GM21717 (cell line): ENCODE measurements around the gene PPP2R2C.

Source experiments
- ATAC-seq: cut with Tn5 transposase; IDR thresholded peaks from one replicate; pipeline ENCODE4 v1.9.1; 2021; ENCODE audit warnings: mild to moderate bottlenecking, moderate library complexity; ENCODE audit not compliant: unreplicated experiment

PPP2R2C gene

DNA sequence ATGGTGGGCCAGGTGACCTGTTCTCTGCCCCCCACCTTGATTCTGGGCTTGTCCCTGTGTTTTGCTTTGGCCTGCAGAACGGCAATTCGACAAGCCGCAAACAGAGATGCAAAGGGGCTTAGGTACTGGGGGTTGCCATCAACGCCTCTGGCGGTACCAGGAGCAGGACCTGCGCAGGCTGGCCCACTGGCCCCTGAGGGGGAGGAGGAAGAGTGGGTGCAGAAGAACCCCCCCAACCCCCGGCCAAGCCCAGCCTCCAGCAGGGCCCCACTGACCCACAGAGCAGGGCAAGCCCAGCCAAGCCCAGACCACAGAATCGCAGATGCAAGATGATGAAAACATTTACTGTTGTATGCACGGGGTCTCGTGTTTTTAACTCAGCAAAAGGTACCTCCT lies 89.4 kb downstream of the PPP2R2C start:
- ATAC-seq = no peak

DNA sequence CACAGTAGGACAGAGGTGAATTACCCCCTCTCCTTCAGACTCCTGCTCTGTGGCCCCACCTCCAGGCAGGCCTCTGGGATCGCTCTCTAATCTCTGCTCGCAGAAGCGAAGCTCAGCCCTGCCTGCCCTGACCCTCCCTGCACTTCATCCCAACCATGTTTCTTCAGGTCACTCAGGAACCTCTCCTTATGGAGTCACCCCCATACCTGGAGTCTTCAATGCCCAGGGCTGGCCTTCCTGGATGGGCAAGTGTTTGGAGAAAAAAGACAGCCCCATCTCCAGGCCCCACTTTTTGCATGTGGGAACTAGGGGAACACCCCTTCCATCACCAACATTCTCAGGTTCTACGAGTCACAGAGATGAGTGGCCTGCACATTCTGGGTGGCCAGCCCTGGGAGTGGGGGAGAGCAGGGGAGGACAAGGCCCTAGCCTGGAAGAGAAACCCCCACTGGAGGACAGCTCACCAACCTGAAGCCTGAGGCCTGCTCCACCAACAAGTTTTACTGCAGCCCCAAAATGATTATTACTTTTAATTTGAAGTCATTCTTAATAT lies 90.8 kb downstream of the PPP2R2C start:
- ATAC-seq = no peak

DNA sequence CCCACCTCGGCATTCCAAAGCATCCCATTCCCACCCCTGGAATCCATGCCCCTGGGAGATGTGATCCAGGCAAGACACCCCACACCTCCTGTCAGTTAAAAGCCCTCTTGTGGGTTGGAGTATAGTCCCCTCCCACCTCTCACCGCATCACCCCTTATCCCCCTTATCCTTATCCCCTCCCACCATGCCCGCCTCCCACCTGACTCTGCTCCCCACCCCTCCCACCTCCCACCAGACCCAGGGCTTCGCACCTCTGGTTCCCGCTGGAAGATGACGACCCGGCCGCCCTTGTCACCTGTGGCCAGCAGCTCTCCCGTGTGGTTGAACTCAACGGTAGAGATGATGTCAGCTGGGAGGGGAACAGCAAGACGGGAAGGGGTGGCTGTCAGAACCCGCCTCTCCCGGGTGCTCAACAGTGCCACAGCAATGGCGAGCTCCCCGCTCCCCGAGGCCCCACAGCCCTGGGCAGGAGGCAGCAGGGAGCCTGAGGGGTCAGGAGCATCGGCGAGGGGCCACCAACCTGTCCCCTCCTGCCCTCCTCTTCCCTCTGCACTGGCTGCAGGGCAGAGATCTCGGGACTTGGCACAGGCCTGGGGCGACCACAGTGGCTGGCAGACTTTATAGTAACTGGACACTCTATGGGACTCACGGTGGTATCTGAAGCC lies 91.5 kb downstream of the PPP2R2C start:
- no peak for ATAC-seq

DNA sequence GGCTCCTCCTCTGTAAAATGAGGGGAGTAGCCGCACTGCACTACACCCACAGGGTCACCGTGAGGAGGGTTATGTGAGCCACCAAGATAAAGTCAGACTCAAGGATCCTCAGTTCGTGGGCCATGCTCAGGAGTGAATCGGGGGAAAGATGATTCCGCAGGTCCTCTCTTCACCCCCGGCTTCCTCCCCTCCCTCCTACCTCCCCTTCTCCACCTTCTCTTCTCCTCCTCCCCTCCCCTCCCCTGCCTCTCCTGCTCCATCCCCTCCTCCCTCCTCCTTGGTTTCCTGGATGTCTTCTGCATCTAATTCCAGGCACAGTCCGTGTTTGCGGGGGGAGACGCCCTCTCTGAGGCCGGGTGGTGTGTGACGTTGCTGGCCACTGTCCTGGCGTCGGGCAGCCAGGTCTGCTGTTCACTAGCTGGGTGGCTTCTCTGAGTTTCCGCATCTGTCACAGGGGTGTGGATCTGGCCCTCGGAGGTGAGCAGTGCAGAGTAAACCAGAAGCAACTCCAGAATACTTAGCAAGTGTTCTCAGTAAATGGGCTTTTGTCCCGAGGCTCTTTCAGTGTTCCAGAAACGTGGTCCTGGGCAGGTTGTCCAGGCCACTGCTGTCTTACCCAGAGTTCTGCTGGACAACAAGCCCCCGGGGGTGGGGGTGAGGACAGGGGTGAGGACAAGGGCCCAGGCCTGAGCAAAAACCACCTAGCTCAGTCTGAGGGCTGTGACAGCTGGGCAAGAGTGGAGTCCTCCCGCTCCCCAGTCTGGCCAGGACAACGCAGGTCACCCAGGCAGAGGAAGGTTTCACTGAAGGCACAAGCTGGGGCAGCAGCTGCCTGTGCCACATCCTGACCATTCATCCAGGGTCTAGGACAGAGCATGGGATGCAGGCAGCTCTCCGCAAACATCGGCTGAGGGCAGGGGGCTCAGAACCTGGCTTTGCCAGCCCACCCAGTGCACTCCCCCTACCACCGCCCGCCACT lies 92.4 kb downstream of the PPP2R2C start:
- ATAC-seq = no peak

DNA sequence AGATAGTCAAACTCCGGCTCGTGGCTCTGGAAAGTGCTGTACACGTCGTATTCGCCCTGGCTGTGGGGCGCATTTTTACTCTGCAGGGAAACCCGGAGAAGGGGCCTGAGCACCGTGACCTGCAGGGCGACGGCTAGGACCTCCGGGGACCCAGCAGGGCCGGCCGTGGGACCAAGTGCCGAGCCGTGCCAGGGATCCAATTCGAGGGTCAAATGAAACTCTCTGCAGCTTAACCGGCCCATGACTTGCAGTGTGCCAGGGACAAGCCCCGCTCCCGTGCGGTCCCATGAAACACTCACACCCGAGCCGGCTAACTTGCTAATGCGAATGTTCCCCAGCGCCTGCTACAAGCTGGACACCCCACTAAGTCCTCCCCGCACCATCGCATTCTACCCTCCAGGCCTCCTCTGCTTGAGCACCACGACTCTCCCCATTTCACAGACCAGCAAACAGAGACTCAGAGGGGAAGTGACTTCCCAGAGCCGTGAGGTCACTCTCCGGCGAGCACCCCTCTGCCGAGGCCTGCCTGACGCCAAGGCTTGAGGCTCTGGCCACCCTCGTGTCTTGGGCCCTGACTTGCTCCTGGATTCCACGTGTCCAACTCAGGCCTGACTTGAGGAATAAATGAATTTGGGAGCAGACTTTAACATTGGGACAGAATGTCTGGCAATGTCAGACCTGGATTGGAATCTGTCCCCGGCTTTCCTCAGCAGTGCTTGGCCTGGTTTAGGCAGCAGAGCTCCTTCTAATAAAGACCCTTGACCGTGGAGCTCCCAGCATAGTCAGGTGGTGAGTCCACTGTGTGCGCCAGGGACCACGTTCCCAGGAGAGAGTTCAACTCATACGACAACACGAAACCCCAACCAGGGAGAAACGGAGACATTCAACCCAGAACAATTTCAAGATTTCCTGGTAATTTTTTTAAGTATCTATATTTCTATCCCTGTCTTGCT lies 93.6 kb downstream of the PPP2R2C start:
- ATAC-seq = no peak

DNA sequence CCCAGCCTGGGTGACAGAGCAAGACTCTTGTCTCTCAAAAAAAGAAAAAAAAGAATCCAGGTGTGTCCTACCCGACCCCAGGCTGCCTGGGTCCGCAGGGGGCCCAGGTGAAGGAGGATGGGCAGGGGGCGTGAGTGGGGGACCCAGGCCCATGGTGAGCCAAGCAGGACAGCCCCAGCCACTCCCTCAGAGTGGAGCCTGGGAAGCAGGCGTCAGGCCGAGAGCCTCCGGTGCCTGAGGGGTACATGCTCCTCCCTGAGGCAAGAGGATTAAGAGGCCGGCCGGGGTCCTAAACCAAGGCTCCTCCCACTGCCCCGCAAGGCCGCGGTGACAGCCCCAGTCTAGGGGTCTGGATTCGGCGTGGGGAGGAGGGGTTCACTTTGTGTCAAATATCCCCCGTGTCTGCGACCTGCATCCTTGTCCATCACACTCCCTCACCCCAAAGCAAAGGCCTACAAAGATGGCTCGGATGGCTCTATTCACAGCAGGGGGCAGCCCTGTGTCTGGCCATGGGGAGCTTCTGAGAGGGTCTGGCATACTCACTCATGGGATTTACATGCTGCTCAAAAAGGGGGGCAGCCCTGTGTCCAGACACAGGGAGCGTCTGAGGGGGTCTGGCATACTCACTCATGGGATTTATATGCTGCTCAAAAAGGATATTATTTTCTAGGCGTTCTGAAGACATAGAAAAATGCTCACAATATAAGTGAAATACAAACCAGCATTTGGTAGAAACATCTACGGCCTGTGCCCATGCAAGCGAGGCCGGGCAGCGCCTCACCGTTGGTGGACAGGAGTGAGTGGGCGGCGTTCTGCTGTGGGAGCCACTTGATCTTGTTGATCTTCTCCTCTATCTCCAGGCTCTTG lies 94.6 kb downstream of the PPP2R2C start:
- no peak for ATAC-seq

DNA sequence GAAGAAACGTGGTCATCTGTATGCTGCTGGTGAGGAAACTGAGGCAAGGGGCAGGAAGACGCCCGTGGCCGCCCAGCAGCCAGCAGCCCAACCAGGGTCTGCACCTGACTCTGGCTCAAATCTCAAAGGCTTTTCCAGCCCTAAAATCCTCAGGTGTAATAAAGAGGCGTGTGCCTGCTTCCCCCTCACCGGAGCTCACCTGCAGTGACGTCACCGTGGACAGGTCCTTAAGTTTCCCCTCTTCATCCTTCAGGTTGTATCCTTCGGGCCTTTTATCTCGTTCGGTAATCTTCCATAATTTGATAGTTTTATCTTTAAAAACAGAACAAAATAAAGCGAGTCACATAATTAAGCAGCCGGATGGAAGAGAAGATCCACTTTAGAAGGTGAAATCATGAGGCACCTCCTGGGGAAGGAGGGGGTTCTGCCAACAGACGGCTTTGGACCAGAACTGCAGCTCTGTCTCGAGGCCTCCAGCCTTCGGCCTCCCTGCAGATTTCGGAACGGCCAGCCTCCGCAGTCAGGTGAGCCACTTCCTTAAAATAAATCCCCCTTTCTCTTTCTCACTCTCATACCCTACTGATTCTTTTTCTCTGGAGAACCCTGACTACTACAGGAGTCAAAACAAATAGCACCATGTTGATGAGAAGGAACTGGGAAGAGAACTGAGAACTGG lies 96.7 kb downstream of the PPP2R2C start:
- ATAC-seq = no peak

DNA sequence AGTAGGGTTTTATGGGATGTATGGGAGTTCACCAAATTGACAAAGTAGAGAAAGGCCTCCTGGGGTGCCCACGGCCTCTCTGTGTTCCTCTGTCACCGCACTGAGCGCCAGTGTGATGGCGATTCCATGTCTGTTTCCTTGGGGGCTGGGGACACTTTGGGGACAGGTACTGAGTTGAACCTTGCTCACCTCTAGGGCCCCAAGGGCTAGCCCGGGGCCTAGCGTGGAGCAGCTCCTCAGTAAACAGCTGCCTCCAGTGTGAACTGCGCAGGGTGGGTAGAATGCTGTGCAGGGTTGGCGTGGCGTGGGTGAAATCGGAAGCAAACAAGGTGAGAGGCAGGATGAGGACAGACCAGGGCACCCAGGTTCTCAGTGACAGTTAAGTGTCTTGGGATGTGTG lies 97.8 kb downstream of the PPP2R2C start:
- ATAC-seq = no peak

DNA sequence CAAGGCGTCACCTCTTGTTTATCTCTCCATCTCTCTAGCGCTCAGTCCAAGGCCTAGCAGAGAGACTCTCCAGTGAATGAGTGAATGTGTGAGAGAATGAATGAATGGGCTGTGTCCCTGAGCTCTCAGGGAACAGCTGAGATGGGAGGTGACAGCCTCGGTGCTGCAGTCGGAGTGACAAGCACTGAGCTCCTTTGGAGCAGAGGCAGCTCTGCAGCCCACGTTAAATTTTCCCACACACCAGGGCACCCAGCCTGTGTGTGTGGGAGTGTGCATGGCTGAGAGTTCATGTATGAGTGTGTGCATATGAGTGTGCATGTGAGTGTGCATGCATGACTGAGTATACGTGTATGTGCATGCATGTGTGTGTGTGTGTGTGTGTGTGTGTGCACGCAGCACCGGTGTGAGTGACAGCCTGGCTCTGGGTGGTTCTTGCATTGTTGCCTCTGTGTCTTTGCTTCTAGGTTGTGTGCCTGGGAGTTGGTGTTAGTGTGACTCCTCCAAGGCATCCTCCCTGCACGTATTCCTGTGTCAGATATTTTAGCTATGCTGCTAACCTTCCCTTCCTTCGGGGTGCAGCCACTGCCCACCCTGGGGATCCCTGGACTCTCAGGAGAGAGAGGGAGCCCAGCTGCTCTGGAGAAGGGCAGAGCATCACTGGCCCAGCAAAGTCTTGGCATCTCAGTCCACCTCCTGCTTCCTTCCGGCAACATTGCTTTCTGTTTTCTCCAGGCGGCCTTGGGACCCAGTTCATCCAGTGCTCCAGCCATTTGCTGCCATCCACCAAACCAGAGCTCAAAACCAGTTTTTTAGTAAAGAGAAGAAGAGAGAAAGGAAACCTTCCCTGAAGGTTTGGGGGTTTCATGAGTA lies 98.6 kb downstream of the PPP2R2C start:
- ATAC-seq = no peak

DNA sequence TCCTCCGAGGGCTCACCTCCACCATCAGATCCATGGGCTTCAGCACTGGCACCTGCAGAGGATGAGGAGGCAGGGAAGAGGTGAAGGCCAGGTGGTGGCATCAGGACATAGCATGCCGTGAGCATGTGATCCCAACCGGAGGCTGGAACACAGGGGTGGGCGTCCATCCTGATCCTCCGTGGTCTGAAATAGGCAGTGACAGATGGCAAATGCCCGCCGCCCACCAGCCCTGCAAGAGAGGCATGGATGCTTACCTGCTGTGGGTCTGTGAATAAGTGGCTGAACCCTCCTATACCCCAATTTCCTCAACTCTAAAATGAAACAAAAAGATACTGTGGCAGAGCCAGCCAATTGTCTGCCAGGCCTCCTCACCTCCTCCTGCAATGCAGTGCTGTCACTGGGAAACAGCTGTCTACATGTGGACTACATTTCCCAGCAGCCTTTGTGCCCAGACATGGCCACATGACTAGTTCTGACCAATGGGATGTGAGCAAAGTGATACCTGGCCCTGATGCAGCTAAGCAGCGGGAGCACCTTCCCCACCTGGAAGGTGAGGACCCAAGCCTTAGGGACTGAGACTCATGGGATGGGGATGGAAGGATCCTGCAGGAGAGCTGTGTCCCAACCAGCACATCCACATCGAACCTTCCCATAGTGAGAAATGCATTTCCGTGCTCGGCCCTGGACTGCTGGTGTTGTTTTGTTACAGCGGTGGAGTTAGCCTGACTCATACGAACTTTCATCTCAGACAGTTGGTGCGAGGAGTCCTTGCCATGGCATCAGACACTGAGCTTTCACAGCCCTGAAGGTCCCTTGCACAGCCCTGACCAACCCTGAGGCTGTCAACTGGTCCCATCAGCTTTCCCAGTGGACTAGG lies 99.5 kb downstream of the PPP2R2C start:
- no peak for ATAC-seq

DNA sequence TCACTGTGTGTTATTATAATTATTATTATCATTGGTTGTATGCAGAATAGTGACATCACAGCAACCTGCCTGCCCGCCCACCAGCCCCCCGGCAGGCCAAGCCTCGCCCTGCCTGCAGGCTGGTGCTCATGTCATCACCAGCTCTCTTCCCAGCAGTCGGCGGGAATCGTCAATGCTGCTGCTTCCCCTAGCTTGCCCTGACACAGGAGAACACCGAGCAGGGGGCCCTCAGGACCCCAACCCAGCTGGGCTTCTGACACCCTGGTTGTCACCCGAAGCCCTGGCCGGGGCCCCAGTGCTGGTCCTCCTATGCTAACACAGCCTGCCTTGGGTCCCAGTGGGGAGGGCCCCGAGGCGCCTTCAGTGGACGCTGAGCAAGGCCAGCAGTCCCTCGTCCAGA lies 100.6 kb downstream of the PPP2R2C start:
- no peak for ATAC-seq

DNA sequence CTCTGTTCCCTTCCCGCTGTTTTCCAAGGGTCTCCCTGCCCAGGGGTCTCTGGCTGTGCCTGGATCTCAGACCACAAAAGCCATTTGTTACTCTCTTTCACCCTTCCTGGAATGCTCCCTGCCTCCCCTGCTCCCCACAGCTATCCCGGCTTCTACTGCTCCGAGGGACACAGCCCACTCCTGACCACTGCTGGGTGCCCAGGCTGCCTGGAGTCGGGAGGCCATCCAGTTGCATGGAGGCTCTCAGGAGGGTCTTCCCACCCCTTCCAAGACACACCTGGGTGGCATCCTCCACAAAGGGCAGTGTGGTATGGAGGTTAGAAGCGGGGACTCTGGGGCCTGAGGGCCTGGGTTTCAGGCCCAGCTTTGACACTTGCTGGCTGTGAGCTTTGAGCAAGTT lies 101.1 kb downstream of the PPP2R2C start:
- no peak for ATAC-seq

DNA sequence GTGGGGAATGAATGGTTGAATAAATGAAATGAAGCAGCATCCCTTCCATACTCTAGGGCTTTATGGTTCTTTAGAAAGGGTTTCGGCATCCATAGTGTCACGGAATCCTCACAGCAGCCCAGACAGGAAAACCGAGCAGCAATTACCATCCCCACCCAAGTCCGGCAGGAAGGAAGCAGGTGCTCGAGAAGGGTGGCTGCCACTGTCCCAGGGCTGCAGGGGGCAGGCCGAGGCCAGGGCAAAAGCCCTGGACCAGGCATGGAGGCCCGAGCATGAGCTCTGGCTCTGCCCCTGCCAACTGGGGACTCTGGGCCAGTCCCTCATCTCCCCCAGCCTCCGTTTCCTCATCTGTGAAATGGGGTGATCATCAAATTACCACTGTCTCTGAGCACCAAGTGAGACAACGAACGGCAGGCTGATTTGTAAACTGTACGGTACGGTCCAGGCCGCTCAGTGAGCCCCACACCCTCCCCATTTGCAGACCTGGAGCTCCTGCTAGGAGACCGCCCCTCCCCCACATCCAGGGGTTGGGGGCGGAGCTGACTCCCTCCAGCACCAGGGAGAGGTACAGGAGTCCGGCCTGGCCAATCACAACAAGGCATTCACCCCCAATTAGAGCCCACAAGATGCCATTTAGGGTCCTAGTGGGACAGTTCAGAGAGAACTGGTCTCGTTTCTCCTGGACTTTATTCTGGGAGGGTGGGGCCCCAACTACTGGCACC lies 102.3 kb downstream of the PPP2R2C start:
- ATAC-seq = no peak

DNA sequence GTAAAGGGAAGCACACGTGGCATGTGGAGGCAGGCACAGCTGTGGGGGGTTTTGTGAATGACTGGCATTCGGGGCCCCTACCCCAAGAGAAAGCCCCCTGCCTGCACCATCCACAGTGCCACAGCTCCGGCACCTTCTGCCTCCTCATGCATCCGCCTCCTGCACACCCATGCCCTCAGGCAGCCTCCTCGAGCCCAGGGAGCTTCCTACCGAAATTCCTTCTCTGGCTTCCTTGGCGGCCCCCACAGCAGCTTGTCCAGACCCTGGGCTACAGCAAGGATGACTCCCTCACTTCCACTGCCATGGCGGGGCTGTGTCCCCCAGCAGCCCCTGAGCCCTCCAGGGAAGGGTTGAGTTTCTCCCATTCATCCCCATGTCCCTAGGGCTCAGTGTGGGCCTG lies 102.9 kb downstream of the PPP2R2C start:
- no peak for ATAC-seq

DNA sequence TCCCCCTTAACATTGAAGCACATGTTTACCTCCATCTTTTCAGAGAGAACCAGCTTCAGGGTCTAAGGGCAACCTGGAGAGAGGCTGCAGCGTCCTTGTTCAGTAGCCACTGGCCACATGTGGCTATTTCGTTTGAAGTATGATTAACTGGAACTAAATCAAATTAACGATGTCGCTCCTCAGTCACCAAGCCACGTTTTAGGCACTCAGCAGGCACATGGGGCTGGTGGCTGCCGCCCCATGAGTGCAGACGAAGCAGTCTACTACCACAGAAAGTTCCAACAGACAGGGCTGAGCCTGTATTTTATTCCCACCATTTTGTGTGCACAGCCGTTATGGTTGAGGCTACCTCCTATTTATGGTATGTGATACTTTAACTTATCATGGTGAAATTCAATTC lies 103.4 kb downstream of the PPP2R2C start:
- ATAC-seq = no peak

DNA sequence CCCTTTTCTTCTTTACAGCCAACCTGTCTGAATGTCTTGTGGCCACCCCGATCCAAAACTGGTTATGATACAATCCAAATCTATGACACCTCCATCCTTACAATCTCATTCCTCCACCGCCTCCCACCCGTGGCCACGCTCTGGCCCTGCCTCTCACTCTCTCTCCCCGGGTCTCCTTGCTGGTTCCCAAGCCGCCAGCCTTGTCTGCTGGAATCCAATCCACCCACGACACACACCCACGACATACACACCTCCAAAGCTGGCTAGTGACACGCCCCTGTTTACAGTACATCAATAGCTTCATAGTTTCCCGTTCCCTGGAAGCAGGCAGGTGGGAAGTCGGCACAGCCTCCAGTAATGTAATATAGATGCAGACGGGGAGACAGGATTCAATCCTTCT lies 103.8 kb downstream of the PPP2R2C start:
- ATAC-seq = no peak

DNA sequence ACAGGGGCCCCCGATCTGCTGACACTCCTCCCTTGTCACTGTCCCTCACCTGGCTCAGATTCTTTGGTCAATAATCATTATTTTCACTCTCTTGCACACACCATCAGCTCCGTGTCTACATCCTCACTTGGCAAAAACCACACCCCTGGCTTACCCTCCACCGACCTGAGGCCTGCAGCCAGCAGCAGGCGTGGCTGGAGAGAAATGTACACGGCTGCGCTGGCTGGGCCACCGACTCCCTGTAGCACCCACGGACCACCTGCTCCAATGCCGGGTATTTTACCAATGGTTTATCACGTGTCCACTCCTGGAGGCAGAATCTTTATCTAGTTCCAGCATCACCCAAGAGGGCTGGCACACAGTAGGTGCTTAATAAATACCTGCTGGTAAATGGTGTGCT lies 104.3 kb downstream of the PPP2R2C start:
- no peak for ATAC-seq
